Fibroblast of skin of right quadriceps (primary cell): ENCODE results near the gene GRIP2.
"Not testable (repeated sequence)": the region's sequence is repeated elsewhere in the genome, so short reads cannot be mapped to it uniquely, and the experiment has no call there.

Experiments used
- DNase-seq: peaks from one replicate; pipeline ENCODE4 v3.0.0-alpha.2; 2013

GRIP2 gene

GRCh38 chr3:14519406-14519805 lies 20.7 kb downstream of the GRIP2 start:
- DNase-seq: no peak

DNA sequence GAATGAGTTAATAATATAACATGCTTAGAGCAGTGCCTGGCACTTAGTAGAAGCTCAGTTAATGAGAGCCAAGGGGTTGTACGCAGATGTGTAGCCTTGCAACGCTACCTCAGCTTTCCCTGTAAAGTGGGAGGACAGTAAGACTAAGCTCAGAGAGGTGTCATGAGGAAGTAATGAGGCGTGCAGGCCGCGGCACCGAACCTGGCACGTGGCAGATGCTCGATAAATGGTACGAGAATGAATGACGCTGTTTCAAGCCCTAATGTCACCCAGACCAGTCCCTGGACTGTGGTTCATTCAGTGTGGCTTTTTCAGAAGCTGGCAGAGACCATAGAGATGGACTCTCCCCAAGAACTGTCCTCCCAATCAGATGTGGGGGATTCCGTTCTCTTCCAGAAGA lies 21.2 kb downstream of the GRIP2 start:
- DNase-seq: no peak

GRCh38 chr3:14518432-14518802 lies 21.7 kb downstream of the GRIP2 start:
- no peak for DNase-seq

- no peak for DNase-seq
These were observed 22.3 kb downstream of the GRIP2 start for GRCh38 chr3:14517601-14518431.

DNA sequence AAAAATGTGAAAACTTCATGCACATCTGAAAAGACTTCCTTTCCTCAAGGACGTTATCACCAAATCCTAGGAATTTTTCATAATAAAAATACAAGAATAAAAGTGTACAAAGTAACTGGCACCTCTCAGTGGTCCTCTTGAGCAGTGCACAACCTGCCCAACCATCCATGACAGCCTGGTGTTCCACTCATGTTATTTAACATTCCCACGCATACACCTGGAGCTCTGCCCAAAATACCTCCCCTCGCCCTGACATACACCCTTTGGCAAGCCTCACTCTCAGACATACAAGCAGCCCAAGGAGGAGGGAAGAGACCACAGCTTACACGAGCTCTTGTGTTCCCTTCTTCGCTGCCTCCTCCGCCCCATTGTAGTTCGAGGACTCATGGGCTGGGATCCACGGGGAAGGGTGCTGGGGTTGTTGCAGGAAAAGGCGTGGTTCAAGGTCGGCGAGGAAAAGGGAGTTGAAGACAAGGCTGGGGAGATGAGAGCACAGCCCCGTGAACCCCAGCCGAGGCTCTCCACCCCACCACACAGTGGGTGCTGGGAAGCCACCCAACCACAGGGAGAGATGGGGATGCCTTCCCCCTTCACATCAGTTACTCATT lies 23.3 kb downstream of the GRIP2 start:
- DNase-seq: no peak

DNA sequence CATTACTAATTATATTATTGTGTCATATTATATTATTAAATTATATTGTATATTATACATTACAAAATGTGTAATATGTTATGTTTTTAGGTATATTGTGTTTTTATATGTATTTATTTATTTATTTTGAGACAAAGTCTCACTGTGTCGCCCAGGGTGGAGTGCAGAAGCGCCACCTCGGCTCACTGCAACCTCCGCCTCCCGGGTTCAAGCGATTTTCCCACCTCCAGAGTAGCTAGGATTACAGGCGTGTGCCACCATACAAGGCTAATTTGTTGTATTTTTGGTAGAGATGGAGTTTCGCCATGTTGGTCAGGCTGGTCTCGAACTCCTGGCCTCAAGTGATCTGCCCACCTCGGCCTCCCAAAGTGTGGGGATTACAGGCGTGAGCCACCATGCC lies 24.6 kb downstream of the GRIP2 start:
- not testable (repeated sequence) for DNase-seq

GRCh38 chr3:14514323-14514720 lies 25.8 kb downstream of the GRIP2 start:
- DNase-seq: no peak

DNA sequence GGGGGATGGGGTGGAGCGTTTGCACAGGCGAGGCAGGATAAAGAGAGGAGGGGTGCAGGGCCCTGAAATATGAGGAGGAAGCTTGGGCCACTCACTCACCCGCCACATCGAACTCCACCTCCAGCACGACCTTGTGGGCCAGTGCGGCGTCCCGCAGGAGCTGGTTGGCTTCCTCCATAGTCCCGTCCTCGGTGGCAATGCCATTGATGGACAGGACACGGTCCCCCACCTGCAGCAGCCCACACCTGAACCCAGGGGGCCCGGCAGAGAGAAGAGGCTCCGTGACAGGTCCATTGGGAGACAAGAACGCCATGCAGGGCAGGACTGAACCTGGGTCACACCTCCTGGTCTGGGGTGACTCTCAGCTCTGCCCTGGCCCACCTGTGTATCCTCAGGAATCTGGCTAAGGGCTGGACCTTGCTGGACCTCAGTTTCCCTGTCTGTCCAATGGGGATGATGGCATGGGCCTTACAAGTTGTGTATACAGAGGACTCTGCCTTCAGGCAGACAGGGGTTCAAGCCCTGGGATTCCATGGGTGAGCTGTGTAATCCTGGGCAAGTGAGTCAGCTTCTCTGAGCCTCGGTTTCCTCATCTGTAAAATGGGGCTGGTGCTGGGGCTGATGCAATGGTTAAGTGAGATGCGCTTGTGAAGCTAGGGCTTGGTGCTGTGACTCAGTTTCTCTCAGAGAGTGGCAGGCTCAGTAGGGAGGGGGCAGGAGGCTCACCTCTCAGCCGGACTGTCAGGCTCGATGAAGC lies 26.4 kb downstream of the GRIP2 start:
- no peak for DNase-seq

GRCh38 chr3:14512942-14513327 lies 27.2 kb downstream of the GRIP2 start:
- no peak for DNase-seq

- no peak for DNase-seq
These were observed 27.7 kb downstream of the GRIP2 start for GRCh38 chr3:14512281-14512941.

GRCh38 chr3:14511623-14512280 lies 28.4 kb downstream of the GRIP2 start:
- DNase-seq: no peak

DNA sequence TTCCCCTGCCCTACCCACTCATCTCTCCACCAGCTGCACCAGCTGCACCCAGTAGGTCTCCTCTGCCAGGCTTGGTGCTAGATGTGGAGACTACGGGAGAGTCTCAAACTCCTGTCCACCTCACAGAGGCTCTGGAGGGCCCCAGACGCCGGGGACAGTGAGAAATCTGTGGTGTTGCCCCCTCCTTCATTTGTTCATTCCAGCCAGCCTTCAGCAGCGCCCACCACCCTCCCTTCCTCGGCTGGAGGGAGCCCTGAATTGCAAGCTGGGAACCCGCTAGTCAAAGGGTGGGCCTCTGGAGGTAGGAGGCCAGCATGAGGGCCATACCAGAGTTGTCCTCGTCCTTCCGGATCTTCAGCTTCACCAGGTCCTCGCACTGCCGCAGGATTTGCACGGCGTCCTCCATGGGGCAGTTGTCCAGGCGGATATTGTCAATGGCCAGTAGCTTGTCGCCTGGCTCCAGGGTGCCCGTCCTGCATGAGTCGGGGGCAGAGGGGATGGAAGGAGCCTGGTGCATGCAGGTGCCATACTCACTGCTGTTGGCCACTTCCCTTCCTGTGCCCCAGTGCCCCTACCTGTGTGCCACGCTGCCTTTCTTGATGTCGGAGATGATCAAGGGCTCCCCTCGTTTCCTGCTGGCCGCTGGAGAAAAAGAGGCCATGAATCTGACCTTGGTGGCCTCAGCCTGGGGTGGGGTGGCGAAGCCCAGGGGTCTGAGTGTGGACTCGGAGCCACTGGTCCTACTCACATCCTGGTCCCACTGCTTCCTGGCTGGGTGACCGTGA lies 29.1 kb downstream of the GRIP2 start:
- no peak for DNase-seq

DNA sequence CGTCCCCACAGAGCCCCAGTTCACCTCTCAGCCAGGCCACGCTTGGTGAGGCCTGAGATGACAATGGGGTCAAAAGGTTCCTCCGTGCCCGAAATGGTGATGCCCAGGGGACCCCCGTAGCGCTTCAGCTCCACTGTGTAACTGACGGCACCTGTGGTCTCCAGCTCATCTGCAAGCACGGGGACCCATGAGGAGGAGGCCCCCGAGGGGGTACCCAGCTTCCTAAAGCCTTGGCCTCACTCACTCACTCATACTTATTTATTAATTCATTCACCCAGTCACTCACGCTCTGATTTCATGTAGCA lies 30.4 kb downstream of the GRIP2 start:
- no peak for DNase-seq

- peak; percentile 26 for DNase-seq
These were observed 31.0 kb downstream of the GRIP2 start for GRCh38 chr3:14508966-14509795.

- no peak for DNase-seq
These were observed 31.7 kb downstream of the GRIP2 start for GRCh38 chr3:14508505-14508819.

DNA sequence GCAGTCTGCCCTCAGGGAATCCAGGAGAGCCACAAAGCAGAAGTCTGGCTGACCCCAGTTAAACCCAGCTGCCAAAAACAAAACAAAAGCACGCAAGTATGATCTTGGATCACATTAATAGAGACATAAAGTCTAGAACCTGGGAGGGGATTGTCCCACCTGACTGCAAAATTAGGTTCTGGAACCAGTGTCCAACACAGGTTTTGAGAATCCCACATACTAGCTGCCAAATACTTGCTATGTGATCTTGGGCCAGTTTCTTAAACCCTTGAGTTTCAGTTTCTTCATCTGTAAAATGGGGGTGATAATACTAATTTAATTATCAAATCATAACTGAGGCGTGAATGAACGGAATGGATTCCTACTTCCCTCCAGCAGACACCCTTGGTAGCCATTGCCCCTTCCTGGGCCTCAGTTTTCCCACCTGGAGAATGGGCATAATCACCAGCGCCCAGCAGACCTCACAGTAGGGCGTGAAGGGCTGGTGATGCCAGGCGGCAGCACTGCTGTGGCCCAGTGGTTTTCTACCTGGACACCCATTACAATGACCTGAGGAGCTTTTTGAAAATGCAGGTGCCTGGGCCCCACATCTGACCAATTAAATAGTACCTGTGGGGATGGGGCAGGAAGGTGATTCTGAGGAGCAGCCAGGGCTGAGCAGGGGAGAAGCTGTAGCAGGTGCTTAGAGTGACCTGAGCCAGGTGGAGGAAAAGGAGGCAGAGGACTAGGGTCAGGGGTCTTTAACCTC lies 32.2 kb downstream of the GRIP2 start:
- no peak for DNase-seq

GRCh38 chr3:14507305-14507741 lies 32.8 kb downstream of the GRIP2 start:
- DNase-seq: no peak

- no peak for DNase-seq
These were observed 33.4 kb downstream of the GRIP2 start for GRCh38 chr3:14506626-14507304.

DNA sequence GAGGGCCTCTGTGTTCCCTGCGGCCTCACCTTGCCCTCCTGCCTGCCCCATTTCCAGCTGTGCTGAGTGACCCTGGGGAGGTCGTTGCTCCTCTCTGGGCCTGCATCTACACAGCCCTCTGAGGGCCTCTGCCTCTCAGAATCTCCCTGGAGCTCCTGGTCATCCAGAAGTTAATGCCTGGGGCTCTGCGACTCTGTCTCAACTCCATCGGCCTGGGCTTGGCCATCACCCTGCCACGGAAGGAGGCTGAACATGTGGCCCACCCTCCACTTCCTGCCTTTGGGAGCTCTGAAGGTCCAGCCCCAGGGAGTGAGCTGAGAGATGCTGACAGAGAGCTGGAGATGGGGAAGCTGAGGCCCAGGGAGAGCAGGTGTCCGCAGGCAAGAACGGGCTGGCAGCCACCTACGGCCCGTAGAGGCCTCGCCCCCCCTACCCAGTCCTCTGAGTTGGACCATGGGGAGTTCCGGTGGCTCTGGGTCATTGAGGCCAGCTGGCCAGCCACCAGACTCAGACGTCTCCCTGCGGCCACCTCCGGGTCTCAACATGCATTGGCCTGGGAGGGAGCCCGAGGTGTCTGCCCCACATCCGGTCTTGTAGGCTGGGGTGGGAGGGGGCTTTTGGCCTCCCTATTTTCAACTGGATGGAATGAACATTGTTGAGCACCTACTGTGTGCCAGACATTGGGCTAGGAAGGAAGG lies 34.2 kb downstream of the GRIP2 start:
- no peak for DNase-seq
